HUES48 (cell line): Measurements from ENCODE around the gene TGFBI.
A peak's percentile ranks its signal among the peaks of the same experiment; 100 is the strongest.

Source experiments
- H3K27ac ChIP-seq: one replicate; pipeline ENCODE4 v1.7.0; 2013; ENCODE audit warnings: low read depth, low read length, inconsistent platforms
- H3K27me3 ChIP-seq: 2 replicates; pipeline ENCODE4 v1.6.1; 2013; ENCODE audit warnings: mild to moderate bottlenecking, low read length; ENCODE audit not compliant: control insufficient read depth, insufficient read depth
- H3K36me3 ChIP-seq: 2 replicates; pipeline ENCODE4 v1.6.1; 2013; ENCODE audit warnings: low read length; ENCODE audit not compliant: control insufficient read depth, insufficient read depth
- H3K4me1 ChIP-seq: 2 replicates; pipeline ENCODE4 v1.6.1; 2013; ENCODE audit warnings: mild to moderate bottlenecking, low read length; ENCODE audit not compliant: control insufficient read depth, insufficient read depth
- H3K4me3 ChIP-seq: 2 replicates; pipeline ENCODE4 v1.5.1; 2013; ENCODE audit warnings: mild to moderate bottlenecking, low read depth, low read length
- H3K9ac ChIP-seq: 2 replicates; pipeline ENCODE4 v1.6.1; 2013; ENCODE audit warnings: mild to moderate bottlenecking, low read depth, low read length, moderate library complexity
- H3K9me3 ChIP-seq: 2 replicates; pipeline ENCODE4 v1.6.1; 2013; ENCODE audit warnings: low read length; ENCODE audit not compliant: control insufficient read depth, insufficient read depth

TGFBI gene

DNA sequence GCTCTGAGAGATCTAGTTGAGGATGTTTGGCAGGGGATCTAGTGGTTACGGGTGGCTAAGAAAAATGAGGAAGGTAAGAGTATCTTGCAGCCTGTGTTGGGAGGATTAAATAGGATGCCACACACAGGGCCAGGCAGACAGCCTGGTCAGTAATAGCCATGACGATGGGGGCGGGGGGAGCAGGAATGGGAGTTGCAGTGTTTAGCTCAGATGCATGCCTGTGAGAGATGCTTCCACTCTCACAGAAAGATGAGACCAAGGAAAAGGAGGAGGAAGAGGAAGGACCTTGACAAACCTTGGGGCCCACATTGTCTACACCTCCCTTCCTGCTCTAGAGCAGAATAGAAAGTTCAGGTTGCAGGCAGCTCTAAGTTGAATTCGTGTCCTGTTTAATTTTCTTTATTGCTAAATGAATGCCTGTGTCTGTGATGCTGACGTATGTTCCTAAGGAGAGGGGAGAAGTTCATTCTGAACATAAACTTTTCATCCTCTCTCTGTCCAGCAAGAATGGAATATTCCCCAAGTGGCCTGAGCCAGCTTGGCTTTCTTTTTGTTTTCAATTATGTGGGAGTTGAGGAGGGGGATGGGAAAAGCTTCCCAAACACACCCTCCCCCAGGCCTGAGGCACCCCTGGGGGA is 28.7 kb downstream of the TGFBI start:
- Histone ChIP-seq H3K4me3 (no peak overlapping the region), H3K9me3 (no peaks in the 10 kb centered on the region), H3K9ac (no peak overlapping the region), H3K27me3 (no peaks in the 10 kb centered on the region), H3K4me1 (peaks cover 11% of the 10 kb centered on the region), H3K36me3 (no peaks in the 10 kb centered on the region), H3K27ac (peak overlapping the region; percentile 65)

DNA sequence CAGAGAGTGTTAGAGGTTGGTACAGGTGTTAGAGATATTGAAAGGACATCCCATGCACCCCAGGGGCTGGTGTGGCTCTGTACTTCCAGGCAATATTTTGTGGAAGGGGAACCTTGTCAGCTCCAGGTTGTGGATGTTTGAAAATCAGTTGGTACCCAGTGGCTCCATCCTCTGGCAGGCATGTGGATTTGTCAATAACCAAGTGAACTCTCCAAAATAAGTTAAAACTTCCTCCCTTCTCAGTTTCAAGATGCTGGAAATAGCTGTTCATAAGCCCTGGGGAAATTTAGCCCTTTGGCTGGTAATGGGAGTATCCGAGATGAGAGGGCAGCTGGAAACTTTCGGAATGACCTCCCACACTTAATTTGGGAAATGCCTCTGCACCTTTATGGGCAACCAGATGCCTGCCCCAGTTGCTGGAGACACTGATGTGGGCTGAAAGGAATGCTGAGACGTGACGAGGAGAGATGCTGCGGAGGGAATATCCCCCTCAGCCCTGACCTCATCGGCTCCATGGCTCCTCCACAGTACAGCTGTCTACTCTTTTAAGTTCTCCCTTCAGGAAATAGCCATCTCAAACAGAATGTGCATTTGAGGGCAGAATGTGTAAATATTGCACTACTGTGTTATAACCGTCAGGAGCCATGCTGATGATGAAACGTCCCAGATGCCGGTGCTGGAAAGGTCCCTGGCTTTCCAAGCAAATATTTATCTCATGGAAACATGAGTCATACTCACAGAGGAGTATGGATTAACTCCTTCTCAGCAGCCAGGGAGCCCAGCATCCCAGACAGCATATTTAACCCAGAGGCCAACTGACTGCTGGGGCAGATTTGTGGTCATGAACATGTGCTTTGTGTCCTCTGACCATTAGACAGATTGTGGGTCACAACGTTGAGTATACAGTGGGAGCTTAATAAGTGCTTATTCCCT is 29.5 kb downstream of the TGFBI start:
- Histone ChIP-seq H3K4me3 (no peak overlapping the region), H3K36me3 (no peaks in the 10 kb centered on the region), H3K27ac (peak overlapping the region; percentile 65), H3K4me1 (peaks cover 11% of the 10 kb centered on the region), H3K27me3 (no peaks in the 10 kb centered on the region), H3K9ac (no peak overlapping the region), H3K9me3 (no peaks in the 10 kb centered on the region)

DNA sequence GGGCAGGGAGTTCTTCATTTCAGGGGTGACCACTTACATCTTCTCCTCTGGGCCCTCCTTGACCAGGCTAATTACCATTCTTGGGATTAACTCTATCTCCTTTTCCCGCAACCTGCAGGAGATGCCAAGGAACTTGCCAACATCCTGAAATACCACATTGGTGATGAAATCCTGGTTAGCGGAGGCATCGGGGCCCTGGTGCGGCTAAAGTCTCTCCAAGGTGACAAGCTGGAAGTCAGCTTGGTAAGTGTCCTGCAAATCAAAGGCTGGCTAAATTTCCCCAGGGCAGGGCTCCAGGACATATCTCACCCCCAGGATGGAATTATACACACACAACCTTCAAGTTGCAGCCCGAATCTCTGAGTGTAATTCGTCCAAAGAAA is 30.2 kb downstream of the TGFBI start:
- Histone ChIP-seq H3K4me1 (peaks cover 11% of the 10 kb centered on the region), H3K9me3 (no peaks in the 10 kb centered on the region), H3K27ac (peak overlapping the region; percentile 65), H3K4me3 (no peak overlapping the region), H3K9ac (no peak overlapping the region), H3K27me3 (no peaks in the 10 kb centered on the region), H3K36me3 (no peaks in the 10 kb centered on the region)

DNA sequence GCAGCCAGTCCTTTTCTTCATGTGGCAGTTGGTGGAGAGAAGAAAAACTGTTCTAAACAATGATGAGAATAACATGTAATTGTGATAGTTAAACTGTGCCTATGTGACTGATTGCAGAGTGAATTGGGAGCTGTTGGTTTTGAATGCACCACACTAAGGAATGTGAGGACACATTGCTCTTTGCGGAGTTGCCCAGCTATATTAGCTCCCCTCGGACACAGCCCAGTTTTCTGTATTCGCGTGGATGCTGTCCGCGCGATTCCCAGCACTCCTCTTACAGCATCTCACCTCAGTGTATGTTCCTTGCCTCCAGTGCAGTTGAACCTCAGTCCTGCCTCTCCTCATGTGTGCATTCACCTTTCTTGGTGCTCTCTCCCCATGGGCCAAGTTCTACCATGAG is 32.2 kb downstream of the TGFBI start:
- Histone ChIP-seq H3K4me3 (no peak overlapping the region), H3K9me3 (no peaks in the 10 kb centered on the region), H3K27me3 (no peaks in the 10 kb centered on the region), H3K36me3 (no peaks in the 10 kb centered on the region), H3K9ac (no peak overlapping the region), H3K27ac (no peak overlapping the region), H3K4me1 (peaks cover 11% of the 10 kb centered on the region)

DNA sequence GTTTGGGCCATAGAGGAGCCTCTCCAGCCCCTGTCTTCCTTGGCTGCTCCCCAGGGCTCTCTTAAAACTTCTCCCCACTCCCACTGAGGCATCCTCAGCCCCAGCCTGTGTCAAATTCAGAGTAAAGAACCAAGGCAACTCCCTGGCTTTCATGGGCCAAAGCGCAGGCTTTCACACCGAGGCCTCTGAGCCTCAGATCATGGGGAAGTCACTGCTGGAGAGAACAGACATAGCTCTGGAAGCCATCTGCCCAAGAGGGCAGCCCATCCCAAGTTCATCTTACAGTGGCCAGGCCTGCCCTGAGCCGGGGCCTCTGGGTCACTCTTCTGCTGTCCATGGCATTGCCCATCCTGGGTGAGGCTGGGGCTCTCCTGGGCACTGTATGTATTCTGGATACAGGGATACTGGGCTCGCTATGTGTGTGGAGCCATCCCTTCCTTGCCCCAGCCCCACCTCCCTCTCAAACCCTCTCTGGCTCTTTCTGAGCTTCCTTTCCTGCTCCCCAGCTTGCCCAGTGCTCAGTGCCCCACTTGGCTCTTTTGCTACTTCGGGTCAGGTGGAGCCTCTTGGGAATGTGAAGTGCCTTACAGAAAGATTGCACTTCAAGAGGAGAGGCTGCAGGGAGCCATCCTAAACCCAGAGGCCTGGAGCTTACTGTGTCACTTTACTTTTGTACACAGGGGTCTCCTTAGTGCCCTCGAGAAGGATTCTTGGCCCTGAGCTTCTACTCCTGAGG is 33.0 kb downstream of the TGFBI start:
- no peaks in the 10 kb centered on the region for H3K9me3 ChIP-seq
- no peak overlapping the region for H3K9ac ChIP-seq
- H3K27me3 ChIP-seq = no peaks in the 10 kb centered on the region
- no peak overlapping the region for H3K27ac ChIP-seq
- H3K4me3 ChIP-seq = no peak overlapping the region
- peaks cover 11% of the 10 kb centered on the region for H3K4me1 ChIP-seq
- H3K36me3 ChIP-seq = no peaks in the 10 kb centered on the region

DNA sequence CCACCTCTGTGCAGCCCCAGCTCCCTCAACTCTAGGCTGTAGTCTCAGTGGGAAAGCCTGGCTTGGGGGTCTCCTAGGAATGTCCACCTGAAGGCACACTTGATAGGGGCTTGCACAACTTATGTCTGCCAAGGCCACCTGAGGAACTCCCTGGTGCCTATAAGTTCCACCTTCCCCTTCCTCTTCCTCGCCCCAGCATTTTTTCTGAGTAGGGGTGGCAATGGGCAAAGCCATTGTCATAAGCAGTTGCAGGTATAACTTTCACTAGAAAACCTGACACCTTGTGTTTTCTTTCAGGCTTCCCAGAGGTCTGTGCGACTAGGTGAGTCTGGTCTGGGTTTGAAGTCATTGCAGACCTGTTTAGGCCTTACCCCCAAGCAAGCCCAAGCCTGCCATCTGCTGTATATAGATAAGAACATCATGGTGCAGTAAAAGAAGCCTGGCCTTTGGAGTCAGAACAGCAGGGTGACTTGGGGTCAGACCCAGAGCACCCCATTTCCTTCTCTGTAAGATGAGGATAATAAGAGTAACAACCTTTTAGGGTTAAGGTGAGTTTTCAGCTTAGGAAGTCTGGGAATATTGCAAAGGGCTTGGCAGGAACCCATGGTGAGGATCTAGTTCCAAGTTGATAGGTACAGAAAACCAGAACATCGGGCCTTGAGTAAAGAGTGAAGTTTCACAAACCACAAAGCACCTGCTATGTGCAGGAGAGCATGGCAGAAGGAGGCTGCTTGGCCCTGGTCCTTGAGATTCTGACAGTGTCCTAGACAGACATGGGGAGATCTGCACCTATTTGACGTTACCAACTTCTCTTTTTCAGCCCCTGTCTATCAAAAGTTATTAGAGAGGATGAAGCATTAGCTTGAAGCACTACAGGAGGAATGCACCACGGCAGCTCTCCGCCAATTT is 33.8 kb downstream of the TGFBI start:
- no peaks in the 10 kb centered on the region for H3K27me3 ChIP-seq
- no peak overlapping the region for H3K4me3 ChIP-seq
- no peak overlapping the region for H3K9ac ChIP-seq
- peaks cover 7% of the 10 kb centered on the region for H3K4me1 ChIP-seq
- no peaks in the 10 kb centered on the region for H3K36me3 ChIP-seq
- no peaks in the 10 kb centered on the region for H3K9me3 ChIP-seq
- H3K27ac ChIP-seq = no peak overlapping the region

DNA sequence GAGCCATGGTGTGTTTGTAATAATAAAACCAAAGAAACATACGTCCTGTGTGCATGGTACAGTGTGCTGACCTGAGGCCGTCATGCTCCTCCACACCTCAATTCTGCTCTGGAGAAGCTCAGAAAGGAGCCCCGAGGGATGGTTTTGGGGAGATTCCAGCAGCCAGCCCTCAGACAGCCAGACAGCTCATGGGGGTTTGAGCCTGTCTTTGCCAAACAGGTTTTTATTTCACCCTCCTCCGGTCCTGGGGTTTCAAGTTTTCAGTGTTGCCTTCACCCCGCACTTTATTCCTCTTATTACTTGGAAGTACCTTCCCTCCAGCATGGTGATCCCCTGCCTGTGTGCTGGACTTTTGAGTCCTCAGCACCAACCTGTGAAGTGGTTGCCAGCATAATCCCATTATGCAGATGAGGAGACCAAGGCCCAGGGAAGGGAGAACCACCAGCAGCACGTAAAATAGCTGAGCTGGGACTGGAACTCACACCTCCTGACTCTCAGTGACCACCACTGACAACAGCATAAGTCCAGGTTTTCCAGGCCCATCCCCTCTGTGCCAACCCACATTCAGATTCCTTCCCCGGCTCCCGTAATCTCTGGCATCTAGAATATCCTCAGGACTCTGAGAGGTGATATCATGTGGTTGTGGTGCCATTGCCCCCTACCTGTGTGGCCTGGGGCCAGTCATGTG is 35.1 kb downstream of the TGFBI start:
- Histone ChIP-seq H3K36me3 (no peaks in the 10 kb centered on the region), H3K27ac (no peak overlapping the region), H3K4me3 (no peak overlapping the region), H3K4me1 (no peaks in the 10 kb centered on the region), H3K27me3 (no peaks in the 10 kb centered on the region), H3K9me3 (no peaks in the 10 kb centered on the region), H3K9ac (no peak overlapping the region)

DNA sequence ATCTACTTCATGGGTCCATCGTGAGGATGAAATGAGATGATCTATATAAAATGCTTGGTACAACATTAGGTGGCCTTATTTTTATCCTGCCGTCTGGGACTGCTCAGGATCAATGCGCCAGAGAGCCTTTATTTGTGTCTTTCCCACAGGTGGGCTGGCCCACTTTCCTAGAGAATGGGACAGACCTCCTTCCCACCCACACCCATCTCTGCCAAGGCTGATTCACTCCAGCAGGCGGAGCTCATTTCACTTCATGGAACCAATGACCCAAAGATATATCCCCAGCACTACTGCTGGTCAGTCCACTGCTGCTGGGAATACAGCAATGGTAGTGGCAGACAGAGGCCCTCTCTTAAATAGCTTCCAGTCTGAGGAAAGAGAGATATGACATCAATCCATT is 35.7 kb downstream of the TGFBI start:
- Histone ChIP-seq H3K9me3 (no peaks in the 10 kb centered on the region), H3K9ac (no peak overlapping the region), H3K4me1 (no peaks in the 10 kb centered on the region), H3K27ac (no peak overlapping the region), H3K27me3 (no peaks in the 10 kb centered on the region), H3K4me3 (no peak overlapping the region), H3K36me3 (no peaks in the 10 kb centered on the region)

DNA sequence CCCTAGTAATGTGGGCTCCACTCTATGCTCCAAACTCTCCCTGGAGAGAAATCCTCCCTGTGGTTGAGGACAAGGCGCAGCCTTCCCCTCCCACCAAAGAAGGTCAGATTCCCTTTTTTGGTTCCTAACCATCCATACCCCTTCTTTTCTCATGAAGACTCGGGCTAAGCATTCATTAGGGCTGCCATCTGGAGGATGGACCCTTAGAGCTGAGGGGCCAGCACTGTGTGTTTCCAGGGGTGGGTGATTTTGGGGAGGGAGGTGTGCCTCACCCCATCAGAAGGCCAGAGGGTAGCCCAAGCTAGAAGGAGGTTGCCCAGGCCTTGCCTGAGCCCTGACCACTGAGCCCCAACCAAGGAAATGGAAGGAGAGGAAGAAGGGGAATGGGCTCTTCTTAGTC is 36.8 kb downstream of the TGFBI start:
- no peaks in the 10 kb centered on the region for H3K4me1 ChIP-seq
- H3K36me3 ChIP-seq = no peaks in the 10 kb centered on the region
- no peaks in the 10 kb centered on the region for H3K27me3 ChIP-seq
- no peak overlapping the region for H3K4me3 ChIP-seq
- no peak overlapping the region for H3K27ac ChIP-seq
- H3K9me3 ChIP-seq = no peaks in the 10 kb centered on the region
- H3K9ac ChIP-seq = no peak overlapping the region

DNA sequence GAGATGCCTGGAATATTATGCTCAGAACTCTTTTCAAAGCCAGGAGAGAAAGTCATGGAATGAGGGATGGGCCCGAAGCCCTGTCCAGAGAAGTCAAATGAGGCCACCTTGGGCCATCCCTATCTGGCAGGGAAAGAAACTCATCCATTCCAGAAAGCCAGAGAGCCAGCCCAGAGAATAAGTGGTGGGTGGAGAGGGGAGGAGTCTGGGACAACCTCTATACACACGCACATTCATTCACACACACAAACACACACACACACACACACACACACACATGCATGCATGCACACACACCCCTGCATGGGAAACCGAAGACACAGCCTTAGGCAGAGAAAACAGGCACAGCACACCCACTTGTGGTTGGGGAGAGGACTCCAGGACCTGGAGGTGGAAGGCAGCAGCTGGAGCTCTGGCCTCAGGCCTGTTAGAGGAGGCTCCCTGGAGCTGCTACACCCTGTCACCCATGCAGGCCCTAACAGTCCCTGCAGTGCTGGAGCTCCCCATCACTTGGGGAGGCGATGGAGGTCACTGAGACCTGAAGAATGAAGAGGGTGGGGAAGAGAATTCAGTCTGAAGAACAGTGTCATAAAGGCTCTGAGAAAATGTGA is 38.0 kb downstream of the TGFBI start:
- no peak overlapping the region for H3K9ac ChIP-seq
- no peaks in the 10 kb centered on the region for H3K27me3 ChIP-seq
- H3K36me3 ChIP-seq = no peaks in the 10 kb centered on the region
- H3K9me3 ChIP-seq = no peaks in the 10 kb centered on the region
- H3K4me3 ChIP-seq = no peak overlapping the region
- no peaks in the 10 kb centered on the region for H3K4me1 ChIP-seq
- H3K27ac ChIP-seq = no peak overlapping the region
